ENCODE data around the gene ITIH4. TPM values are rescaled to one million over a fixed set of nuclear protein-coding genes. Genes with fewer than 3 reads are reported as not detected.

Gene ITIH4
- total RNA-seq, 1 experiment from 2014 or later = 4.1 TPM

GRCh38 chr3:52845157-52845556, 14.7 kb upstream of the ITIH4 start:
- no peak for TF ChIP-seq CTCF (IDR thresholded peaks at IDR 0.05; ENCODE audit: insufficient read depth in 1 of 2, low read depth in 1 of 2, low read length in 1 of 2, severe bottlenecking in 1 of 2, unreplicated experiment in 1 of 2)

GRCh38 chr3:52844290-52844975, 14.0 kb upstream of the ITIH4 start:
- H3K9me3 Mint-ChIP-seq (ENCODE audit: unreplicated experiment) = no peaks in the 10 kb centered on the region
- ChIA-PET POLR2A (no interaction called here), CTCF (no interaction called here)
- H3K36me3 Mint-ChIP-seq (ENCODE audit: insufficient read depth, unreplicated experiment) = peaks cover 5% of the 10 kb centered on the region
- Histone ChIP-seq H3K4me1 (no peaks in the 10 kb centered on the region), H3K4me3 (ENCODE audit: low read depth, low read length) (no peak overlapping the region), H3K27me3 (replicated peaks; ENCODE audit: control insufficient read depth, insufficient read depth, low read length) (no peaks in the 10 kb centered on the region), H3K9me3 (no peaks in the 10 kb centered on the region), H3K36me3 (ENCODE audit: control insufficient read depth, insufficient read depth, low read length) (no peaks in the 10 kb centered on the region)
- no peak overlapping the region for H3K27ac Mint-ChIP-seq (ENCODE audit: unreplicated experiment)
- DNase-seq = no peak
- TF ChIP-seq CTCF (IDR thresholded peaks at IDR 0.05; ENCODE audit: insufficient read depth in 1 of 2, low read depth in 1 of 2, low read length in 1 of 2, severe bottlenecking in 1 of 2, unreplicated experiment in 1 of 2) = no peak
- intact Hi-C loops (cut with micrococcal nuclease; ENCODE audit: unreplicated experiment) = no loop called here
- BruUV-seq (replicated peaks) = no TSS peak
- no peak overlapping the region for H3K4me3 Mint-ChIP-seq (ENCODE audit: unreplicated experiment)
- H3K27me3 Mint-ChIP-seq (ENCODE audit: insufficient read depth, unreplicated experiment) = no peaks in the 10 kb centered on the region
- no peaks in the 10 kb centered on the region for H3K4me1 Mint-ChIP-seq (ENCODE audit: low read depth, unreplicated experiment)

More at GRCh38 chr3:52845157-52845556, 14.7 kb upstream of the ITIH4 start:
- DNase-seq = peak in 1 of 2 experiments; percentile 22
- Mint-ChIP-seq H3K27me3 (ENCODE audit: insufficient read depth, unreplicated experiment) (no peaks in the 10 kb centered on the region), H3K4me1 (ENCODE audit: low read depth, unreplicated experiment) (no peaks in the 10 kb centered on the region), H3K36me3 (ENCODE audit: insufficient read depth, unreplicated experiment) (peaks cover 5% of the 10 kb centered on the region), H3K27ac (ENCODE audit: unreplicated experiment) (no peak overlapping the region), H3K4me3 (ENCODE audit: unreplicated experiment) (no peak overlapping the region), H3K9me3 (ENCODE audit: unreplicated experiment) (no peaks in the 10 kb centered on the region)
- Histone ChIP-seq H3K36me3 (ENCODE audit: control insufficient read depth, insufficient read depth, low read length) (peaks cover 2% of the 10 kb centered on the region; the same call in 1 of the 2 replicates), H3K9me3 (no peaks in the 10 kb centered on the region), H3K27me3 (replicated peaks; ENCODE audit: control insufficient read depth, insufficient read depth, low read length) (no peaks in the 10 kb centered on the region), H3K4me3 (ENCODE audit: low read depth, low read length) (no peak overlapping the region), H3K4me1 (no peaks in the 10 kb centered on the region)
- POLR2A ChIA-PET = no interaction called here
- CTCF ChIA-PET = interaction anchor here (0.6 to 1.3 kb wide), 2 partner anchors 66 to 258 kb away, joined by 3 to 4 read pairs; no protein-coding TSS in a partner anchor
- intact Hi-C loops (cut with micrococcal nuclease; ENCODE audit: unreplicated experiment) = no loop called here
- BruUV-seq (replicated peaks) = no TSS peak

- Histone ChIP-seq H3K4me3 (ENCODE audit: low read depth, low read length) (no peak overlapping the region), H3K4me1 (no peaks in the 10 kb centered on the region), H3K9me3 (no peaks in the 10 kb centered on the region), H3K36me3 (ENCODE audit: control insufficient read depth, insufficient read depth, low read length) (no peaks in the 10 kb centered on the region), H3K27me3 (replicated peaks; ENCODE audit: control insufficient read depth, insufficient read depth, low read length) (no peaks in the 10 kb centered on the region)
- no peak for DNase-seq
- Mint-ChIP-seq H3K36me3 (ENCODE audit: insufficient read depth, unreplicated experiment) (peaks cover 5% of the 10 kb centered on the region), H3K4me3 (ENCODE audit: unreplicated experiment) (no peak overlapping the region), H3K27ac (ENCODE audit: unreplicated experiment) (no peak overlapping the region), H3K9me3 (ENCODE audit: unreplicated experiment) (no peaks in the 10 kb centered on the region), H3K27me3 (ENCODE audit: insufficient read depth, unreplicated experiment) (no peaks in the 10 kb centered on the region), H3K4me1 (ENCODE audit: low read depth, unreplicated experiment) (no peaks in the 10 kb centered on the region)
- intact Hi-C loops (cut with micrococcal nuclease; ENCODE audit: unreplicated experiment) = no loop called here
- POLR2A ChIA-PET = no interaction called here
- BruUV-seq (replicated peaks) = no TSS peak
- TF ChIP-seq CTCF (IDR thresholded peaks at IDR 0.05; ENCODE audit: insufficient read depth in 1 of 2, low read depth in 1 of 2, low read length in 1 of 2, severe bottlenecking in 1 of 2, unreplicated experiment in 1 of 2) = no peak
- CTCF ChIA-PET = no interaction called here
Measured at GRCh38 chr3:52843881-52844280, 13.4 kb upstream of the ITIH4 start.
